Peyer's patch (tissue), 4 donors: Measurements from ENCODE around the gene SYCN. TPM values are rescaled to one million over a fixed set of nuclear protein-coding genes. Genes with fewer than 3 reads are reported as not detected.

Experiments used
- DNase-seq, 3 donors: peaks; one replicate each; pipeline ENCODE4 v3.0.0-alpha.2; 2017 to 2019
- H3K27ac ChIP-seq, 4 donors: fragments of 200-600 bp; sonication (generic); one replicate each; pipeline ENCODE4 v1.5.1; 2016 to 2019
- H3K27me3 ChIP-seq, 2 donors: fragments of 200-600 bp; sonication (generic); one replicate each; pipeline ENCODE4 v1.5.1; 2019
- H3K36me3 ChIP-seq, 3 donors: fragments of 200-600 bp; sonication (generic); one replicate each; pipeline ENCODE4 v1.5.1; 2016 to 2019
- H3K4me1 ChIP-seq, 4 donors: fragments of 200-600 bp; sonication (generic); one replicate each; pipeline ENCODE4 v1.5.1; 2016 to 2019
- H3K4me3 ChIP-seq, 4 donors: fragments of 200-600 bp; sonication (generic); 1 replicate in 3 of 4; 2 replicates in 1 of 4; pipeline ENCODE4 v1.5.1; 2016 to 2019; ENCODE audit warnings: mild to moderate bottlenecking in 1 of 4
- H3K9me3 ChIP-seq, 4 donors: fragments of 200-600 bp; sonication (generic); one replicate each; pipeline ENCODE4 v1.5.1; 2016 to 2019; ENCODE audit warnings: mild to moderate bottlenecking in 1 of 4
- CTCF ChIP-seq, 6 experiments: fragments of 450-650 bp in 4 of 6; fragments of 200-600 bp in 2 of 6; sonication (generic) in 1 of 6; IDR thresholded peaks; one replicate each; pipeline ENCODE4 v1.5.1; 2017 to 2019; ENCODE audit warnings: antibody characterized with exemption in 6 of 6, mild to moderate bottlenecking in 3 of 6, moderate library complexity in 1 of 6
- POLR2A ChIP-seq, 2 donors: fragments of 450-650 bp; IDR thresholded peaks; one replicate each; pipeline ENCODE4 v1.5.1; 2017; ENCODE audit warnings: antibody characterized with exemption in 2 of 2, mild to moderate bottlenecking in 2 of 2, moderate library complexity in 2 of 2
- total RNA-seq, 4 donors: library from RNA; depleted of rRNA; stranded (reverse); fragments of >200 nt; gene quantifications; one replicate each; pipeline ENCODE4 v1.1.0, GENCODE V29; 2016

The SYCN gene
- total RNA-seq, 4 donors from 2014 or later = not detected

- Histone ChIP-seq H3K36me3 (no peaks in the 10 kb centered on the region), H3K9me3 (no peaks in the 10 kb centered on the region), H3K27me3 (peaks cover 0 to 25% of the 10 kb centered on the region in 2 donors), H3K27ac (no peak overlapping the region), H3K4me1 (peaks cover 0 to 19% (median 0%) of the 10 kb centered on the region in 4 donors), H3K4me3 (no peak overlapping the region)
- no peak for TF ChIP-seq CTCF (IDR thresholded peaks at IDR 0.05)
- no peak for TF ChIP-seq POLR2A (IDR thresholded peaks at IDR 0.05)
- no peak for DNase-seq
These were observed 8.3 kb downstream of the SYCN start for GRCh38 chr19:39195755-39196154.

GRCh38 chr19:39194832-39195542 lies 9.1 kb downstream of the SYCN start:
- Histone ChIP-seq H3K27me3 (peaks cover 0 to 25% of the 10 kb centered on the region in 2 donors), H3K36me3 (no peaks in the 10 kb centered on the region), H3K27ac (no peak overlapping the region), H3K4me1 (peaks cover 0 to 19% (median 0%) of the 10 kb centered on the region in 4 donors), H3K4me3 (no peak overlapping the region), H3K9me3 (no peaks in the 10 kb centered on the region)
- TF ChIP-seq CTCF (IDR thresholded peaks at IDR 0.05) = no peak
- TF ChIP-seq POLR2A (IDR thresholded peaks at IDR 0.05) = no peak
- DNase-seq = no peak

- Histone ChIP-seq H3K27ac (no peak overlapping the region), H3K27me3 (peaks cover 0 to 21% of the 10 kb centered on the region in 2 donors), H3K4me1 (peaks cover 0 to 19% (median 0%) of the 10 kb centered on the region in 4 donors), H3K9me3 (no peaks in the 10 kb centered on the region), H3K36me3 (no peaks in the 10 kb centered on the region), H3K4me3 (no peak overlapping the region)
- no peak for TF ChIP-seq CTCF (IDR thresholded peaks at IDR 0.05)
- peak in 1 of 2 donors; percentile 17 for TF ChIP-seq POLR2A (IDR thresholded peaks at IDR 0.05)
- DNase-seq = peak in 2 of 3 donors; percentile 72 to 73
These were observed 10.3 kb downstream of the SYCN start for GRCh38 chr19:39193803-39194202.

DNA sequence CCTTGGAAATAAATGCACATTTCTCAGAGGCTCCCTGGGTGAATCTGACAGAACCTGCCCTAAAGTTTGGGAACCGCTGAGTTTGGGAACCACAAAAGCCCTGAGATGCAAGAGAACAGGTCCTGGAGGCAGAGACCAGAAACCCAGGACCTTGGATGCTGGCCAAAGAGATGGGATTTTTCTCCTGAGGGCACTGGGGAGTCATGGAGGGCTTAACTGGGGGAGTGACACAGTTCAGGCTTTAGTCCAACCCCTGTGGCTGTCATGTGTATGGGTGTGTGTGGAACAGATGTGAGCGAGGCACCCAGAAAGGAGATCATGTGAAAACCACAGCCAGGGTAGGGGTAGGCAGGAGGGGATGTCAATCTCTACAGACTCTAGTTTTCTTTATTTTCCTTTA lies 11.2 kb downstream of the SYCN start:
- TF ChIP-seq CTCF (IDR thresholded peaks at IDR 0.05) (no peak), POLR2A (IDR thresholded peaks at IDR 0.05) (no peak)
- no peaks in the 10 kb centered on the region for H3K9me3 ChIP-seq
- H3K4me1 ChIP-seq = peaks cover 0 to 19% (median 0%) of the 10 kb centered on the region in 4 donors
- DNase-seq = no peak
- H3K4me3 ChIP-seq = no peak overlapping the region
- H3K27me3 ChIP-seq = peaks cover 0 to 17% of the 10 kb centered on the region in 2 donors
- no peak overlapping the region for H3K27ac ChIP-seq
- H3K36me3 ChIP-seq = no peaks in the 10 kb centered on the region

GRCh38 chr19:39190768-39191167 lies 13.3 kb downstream of the SYCN start:
- Histone ChIP-seq H3K4me1 (peaks cover 0 to 6% (median 0%) of the 10 kb centered on the region in 4 donors), H3K27me3 (no peaks in the 10 kb centered on the region), H3K27ac (no peak overlapping the region), H3K36me3 (no peaks in the 10 kb centered on the region), H3K4me3 (no peak overlapping the region), H3K9me3 (no peaks in the 10 kb centered on the region)
- no peak for DNase-seq
- TF ChIP-seq CTCF (IDR thresholded peaks at IDR 0.05) = no peak
- TF ChIP-seq POLR2A (IDR thresholded peaks at IDR 0.05) = no peak
